ENCODE results near the gene ATE1.

ATE1 gene

GRCh38 chr10:121734589-121735045 is 193.2 kb downstream of the ATE1 start:
- H3K4me2 ChIP-seq (ENCODE audit: insufficient read depth, low read length), result no peak overlapping the region
- H3K27ac ChIP-seq (ENCODE audit: low read length), result no peak overlapping the region
- no peaks in the 10 kb centered on the region for H3K9me3 ChIP-seq (ENCODE audit: insufficient read depth, low read length, severe bottlenecking)
- no peaks in the 10 kb centered on the region for H3K36me3 ChIP-seq (ENCODE audit: insufficient read depth, low read length)
- no peak overlapping the region for H3K4me3 ChIP-seq (ENCODE audit: low read depth in 1 of 2, low read length in 2 of 2)
- TF ChIP-seq EZH2 (IDR thresholded peaks at IDR 0.05; ENCODE audit: borderline replicate concordance, low read depth, low read length, severe bottlenecking) (no peak), CTCF (IDR thresholded peaks at IDR 0.05; ENCODE audit: borderline replicate concordance, extremely low read depth, low read length, poor library complexity, severe bottlenecking) (peak; percentile 71)
- peak; percentile 22 for DNase-seq
- no peaks in the 10 kb centered on the region; the same call in 1 of the 2 replicates for H4K20me1 ChIP-seq (ENCODE audit: insufficient read depth, low read length)
- no peaks in the 10 kb centered on the region for H3K79me2 ChIP-seq (ENCODE audit: insufficient read depth, low read length)
- no peaks in the 10 kb centered on the region for H3K27me3 ChIP-seq (ENCODE audit: insufficient read depth, low read length, poor library complexity)
- ATAC-seq (ENCODE audit: insufficient read depth, low read depth), result no peak
- H3K4me1 ChIP-seq (ENCODE audit: insufficient read depth, low read length), result no peaks in the 10 kb centered on the region
- H2AFZ ChIP-seq (ENCODE audit: low read depth, low read length), result no peak overlapping the region
- H3K9ac ChIP-seq (ENCODE audit: low read depth, low read length), result no peak overlapping the region

- TF ChIP-seq EZH2 (IDR thresholded peaks at IDR 0.05; ENCODE audit: borderline replicate concordance, low read depth, low read length, severe bottlenecking) (no peak), CTCF (IDR thresholded peaks at IDR 0.05; ENCODE audit: borderline replicate concordance, extremely low read depth, low read length, poor library complexity, severe bottlenecking) (no peak)
- no peak for DNase-seq
- Histone ChIP-seq H4K20me1 (ENCODE audit: insufficient read depth, low read length) (no peaks in the 10 kb centered on the region; the same call in 1 of the 2 replicates), H2AFZ (ENCODE audit: low read depth, low read length) (no peak overlapping the region), H3K4me1 (ENCODE audit: insufficient read depth, low read length) (no peaks in the 10 kb centered on the region), H3K4me2 (ENCODE audit: insufficient read depth, low read length) (no peak overlapping the region), H3K27ac (ENCODE audit: low read length) (no peak overlapping the region), H3K4me3 (ENCODE audit: low read depth in 1 of 2, low read length in 2 of 2) (no peak overlapping the region), H3K36me3 (ENCODE audit: insufficient read depth, low read length) (no peaks in the 10 kb centered on the region), H3K9ac (ENCODE audit: low read depth, low read length) (no peak overlapping the region), H3K27me3 (ENCODE audit: insufficient read depth, low read length, poor library complexity) (no peaks in the 10 kb centered on the region), H3K79me2 (ENCODE audit: insufficient read depth, low read length) (no peaks in the 10 kb centered on the region), H3K9me3 (ENCODE audit: insufficient read depth, low read length, severe bottlenecking) (no peaks in the 10 kb centered on the region)
- no peak for ATAC-seq (ENCODE audit: insufficient read depth, low read depth)
These were observed 195.0 kb downstream of the ATE1 start for GRCh38 chr10:121732656-121733445.

- no peak for ATAC-seq (ENCODE audit: insufficient read depth, low read depth)
- Histone ChIP-seq H3K9ac (ENCODE audit: low read depth, low read length) (no peak overlapping the region), H3K4me1 (ENCODE audit: insufficient read depth, low read length) (no peaks in the 10 kb centered on the region), H4K20me1 (ENCODE audit: insufficient read depth, low read length) (no peaks in the 10 kb centered on the region; the same call in 1 of the 2 replicates), H3K79me2 (ENCODE audit: insufficient read depth, low read length) (no peaks in the 10 kb centered on the region), H3K27ac (ENCODE audit: low read length) (no peak overlapping the region), H3K9me3 (ENCODE audit: insufficient read depth, low read length, severe bottlenecking) (no peaks in the 10 kb centered on the region), H3K36me3 (ENCODE audit: insufficient read depth, low read length) (no peaks in the 10 kb centered on the region), H3K4me2 (ENCODE audit: insufficient read depth, low read length) (no peak overlapping the region), H3K27me3 (ENCODE audit: insufficient read depth, low read length, poor library complexity) (no peaks in the 10 kb centered on the region), H3K4me3 (ENCODE audit: low read depth in 1 of 2, low read length in 2 of 2) (no peak overlapping the region), H2AFZ (ENCODE audit: low read depth, low read length) (no peak overlapping the region)
- TF ChIP-seq CTCF (IDR thresholded peaks at IDR 0.05; ENCODE audit: borderline replicate concordance, extremely low read depth, low read length, poor library complexity, severe bottlenecking) (no peak), EZH2 (IDR thresholded peaks at IDR 0.05; ENCODE audit: borderline replicate concordance, low read depth, low read length, severe bottlenecking) (no peak)
- no peak for DNase-seq
These were observed 195.7 kb downstream of the ATE1 start for GRCh38 chr10:121732172-121732571.
